BJ (cell line): ENCODE data around the gene SLC51B. TPM values are rescaled to one million over a fixed set of nuclear protein-coding genes. Genes with fewer than 3 reads are reported as not detected.

Experiments used
- CTCF ChIA-PET: fragments of 350-600 bp; formaldehyde crosslinking; extraction: SDS; loops from one replicate; lab custom pipeline; 2021; ENCODE audit warnings: antibody characterized with exemption, inconsistent platforms; lab: Yijun Ruan, JAX
- POLR2A ChIA-PET: fragments of 300-600 bp; sonication (Branson Sonifier 250); formaldehyde crosslinking; extraction: SDS; loops from one replicate; lab custom pipeline; 2021; ENCODE audit warnings: antibody characterized with exemption; lab: Charles Lee
- DNase-seq: peaks from one replicate; pipeline ENCODE4 v3.0.0-alpha.2; 2011; ENCODE audit warnings: low read depth
- H3K27me3 ChIP-seq: 2 replicates; pipeline ENCODE4 v1.6.0; 2011; ENCODE audit warnings: low read length; ENCODE audit not compliant: control insufficient read depth, insufficient read depth
- H3K36me3 ChIP-seq: 2 replicates; pipeline ENCODE4 v1.5.1; 2011; ENCODE audit warnings: low read length; ENCODE audit not compliant: control insufficient read depth, insufficient read depth
- H3K4me3 ChIP-seq: 2 replicates; pipeline ENCODE4 v1.5.1; 2011; ENCODE audit warnings: low read depth, mild to moderate bottlenecking, control low read depth, low read length
- polyA minus RNA-seq: library from RNA; depleted of rRNA, polyadenylated mRNA; stranded (reverse); fragments of >200 nt; gene quantifications from 2 replicates; pipeline ENCODE4 v1.2.3, GENCODE V29; 2011; rRNA and poly(A)+ RNA removed
- polyA plus RNA-seq: library from polyadenylated mRNA; depleted of rRNA; stranded (reverse); fragments of >200 nt; gene quantifications from 2 replicates; pipeline ENCODE4 v1.2.3, GENCODE V29; 2011; rRNA removed
- TF ChIP-seq, protein P1 (sequence below): IDR thresholded peaks from 2 replicates; pipeline ENCODE4 v1.5.1; 2011; ENCODE audit warnings: low read depth, mild to moderate bottlenecking, control low read depth, inconsistent platforms, low read length, moderate library complexity; ENCODE audit not compliant: insufficient read depth

SLC51B gene
- not detected in 2 replicates for polyA plus RNA-seq
- polyA minus RNA-seq = not detected in 2 replicates

DNA sequence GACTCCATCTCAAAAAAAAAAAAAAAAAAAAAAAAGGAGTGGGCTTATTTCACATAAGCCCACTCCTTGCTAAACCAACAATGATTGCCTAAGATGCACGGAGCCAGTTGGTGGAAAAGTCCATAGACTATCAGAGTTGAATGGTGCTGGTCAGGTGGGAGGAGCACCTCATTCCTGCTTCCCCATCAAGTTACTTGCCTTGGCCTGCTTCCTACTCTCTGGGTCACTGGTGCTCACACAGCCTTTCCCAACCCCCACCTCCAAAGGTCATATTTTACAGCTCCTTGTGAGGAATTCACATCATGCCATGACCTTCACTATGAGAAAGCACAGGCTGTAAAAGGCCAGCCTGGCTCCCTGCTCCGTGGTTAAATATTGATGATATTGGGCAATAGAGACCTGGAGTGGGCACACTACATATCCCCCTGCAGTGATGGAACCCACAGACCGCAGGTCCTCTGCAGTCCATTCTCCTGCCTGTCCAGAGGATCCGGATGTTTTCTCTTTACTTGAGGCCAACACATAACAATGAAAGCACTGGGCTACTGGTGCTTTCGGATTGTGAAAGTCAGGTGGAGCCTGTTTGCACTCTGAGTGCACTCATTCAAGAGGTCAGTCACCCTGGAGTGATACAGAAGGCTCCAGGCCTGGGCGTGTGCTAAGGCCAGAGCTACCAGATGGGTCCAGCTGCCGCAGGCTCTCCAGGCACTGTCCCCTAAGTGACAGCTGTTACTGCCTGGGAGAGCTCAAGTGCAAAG is at the start of gene SLC51B:
Gene SLC51B (plus strand): TSS at position 664 of the 758 bp plus-strand sequence. CDS start 4,618 bp downstream, outside the sequence.
- TF ChIP-seq, protein P1, sequence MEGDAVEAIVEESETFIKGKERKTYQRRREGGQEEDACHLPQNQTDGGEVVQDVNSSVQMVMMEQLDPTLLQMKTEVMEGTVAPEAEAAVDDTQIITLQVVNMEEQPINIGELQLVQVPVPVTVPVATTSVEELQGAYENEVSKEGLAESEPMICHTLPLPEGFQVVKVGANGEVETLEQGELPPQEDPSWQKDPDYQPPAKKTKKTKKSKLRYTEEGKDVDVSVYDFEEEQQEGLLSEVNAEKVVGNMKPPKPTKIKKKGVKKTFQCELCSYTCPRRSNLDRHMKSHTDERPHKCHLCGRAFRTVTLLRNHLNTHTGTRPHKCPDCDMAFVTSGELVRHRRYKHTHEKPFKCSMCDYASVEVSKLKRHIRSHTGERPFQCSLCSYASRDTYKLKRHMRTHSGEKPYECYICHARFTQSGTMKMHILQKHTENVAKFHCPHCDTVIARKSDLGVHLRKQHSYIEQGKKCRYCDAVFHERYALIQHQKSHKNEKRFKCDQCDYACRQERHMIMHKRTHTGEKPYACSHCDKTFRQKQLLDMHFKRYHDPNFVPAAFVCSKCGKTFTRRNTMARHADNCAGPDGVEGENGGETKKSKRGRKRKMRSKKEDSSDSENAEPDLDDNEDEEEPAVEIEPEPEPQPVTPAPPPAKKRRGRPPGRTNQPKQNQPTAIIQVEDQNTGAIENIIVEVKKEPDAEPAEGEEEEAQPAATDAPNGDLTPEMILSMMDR = no peak
- POLR2A ChIA-PET = no interaction called here
- CTCF ChIA-PET = interaction anchor here (0.9 to 4.4 kb wide), 4 partner anchors 9 to 38 kb away, joined by 3 to 31 read pairs (median 18); no protein-coding TSS in a partner anchor
- DNase-seq = no peak
- no peak within 1 kb of the TSS for H3K4me3 ChIP-seq
- no peaks in the 10 kb centered on the region for H3K36me3 ChIP-seq
- no peaks in the 10 kb centered on the region for H3K27me3 ChIP-seq

DNA sequence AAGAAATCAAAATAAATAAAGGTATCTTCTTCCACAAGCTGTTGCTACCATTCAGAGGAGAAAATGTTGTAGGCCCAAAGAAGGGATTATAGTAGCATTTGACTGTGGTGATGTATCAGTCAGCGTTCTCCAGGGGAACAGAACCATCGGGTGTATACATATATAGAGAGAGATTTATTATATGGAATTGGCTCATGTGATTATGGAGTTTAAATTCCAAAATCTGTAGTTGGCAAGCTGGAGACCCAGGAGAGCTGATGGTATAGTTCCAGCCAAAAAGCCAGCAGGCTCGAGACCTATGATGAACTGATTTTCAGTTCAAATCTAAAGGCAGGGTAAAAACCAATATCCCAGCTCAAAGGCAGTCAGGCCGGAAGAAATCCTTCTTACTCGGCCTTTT is 48.1 kb upstream of the SLC51B start:
- Histone ChIP-seq H3K4me3 (no peak overlapping the region), H3K36me3 (no peaks in the 10 kb centered on the region), H3K27me3 (no peaks in the 10 kb centered on the region)
- TF ChIP-seq, protein P1 = no peak
- ChIA-PET POLR2A (no interaction called here), CTCF (interaction anchor here (1.2 to 1.7 kb wide), 2 partner anchors 12 to 15 kb away, joined by 4 read pairs; no protein-coding TSS in a partner anchor)
- DNase-seq = no peak

DNA sequence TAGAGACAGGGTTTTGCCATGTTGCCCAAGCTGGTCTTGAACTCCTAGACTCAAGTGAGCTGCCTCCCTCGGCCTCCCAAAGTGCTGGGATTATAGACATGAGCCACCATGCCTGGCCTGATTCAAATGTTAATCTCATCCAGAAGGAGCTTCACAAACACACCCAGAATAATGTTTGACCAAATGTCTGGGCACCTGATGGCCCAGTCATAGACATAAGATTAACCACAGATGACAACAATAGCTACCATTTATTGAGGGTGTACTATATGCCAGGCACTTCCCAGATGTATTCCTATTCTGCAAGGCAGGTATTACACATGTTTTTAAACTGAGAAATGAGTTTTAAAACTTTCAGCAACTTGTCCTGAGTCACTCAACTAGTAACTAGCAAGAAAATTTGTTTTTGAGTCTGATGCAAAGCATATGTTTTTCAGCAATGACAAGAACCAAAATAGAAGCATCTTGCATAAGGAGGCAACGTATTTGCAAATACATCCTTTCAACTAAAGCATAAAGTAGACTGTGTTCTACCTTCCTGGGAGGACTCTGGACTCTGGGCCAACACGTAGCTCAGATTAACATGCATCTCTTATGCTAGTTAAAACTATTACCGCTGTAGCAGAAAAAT is 47.3 kb upstream of the SLC51B start:
- TF ChIP-seq, protein P1 = no peak
- no peaks in the 10 kb centered on the region for H3K27me3 ChIP-seq
- DNase-seq = no peak
- H3K36me3 ChIP-seq = no peaks in the 10 kb centered on the region
- CTCF ChIA-PET = interaction anchor here (0.7 to 1.7 kb wide), 3 partner anchors 11 to 14 kb away, joined by 4 to 6 read pairs (median 4); no protein-coding TSS in a partner anchor
- no peak overlapping the region for H3K4me3 ChIP-seq
- POLR2A ChIA-PET = no interaction called here

DNA sequence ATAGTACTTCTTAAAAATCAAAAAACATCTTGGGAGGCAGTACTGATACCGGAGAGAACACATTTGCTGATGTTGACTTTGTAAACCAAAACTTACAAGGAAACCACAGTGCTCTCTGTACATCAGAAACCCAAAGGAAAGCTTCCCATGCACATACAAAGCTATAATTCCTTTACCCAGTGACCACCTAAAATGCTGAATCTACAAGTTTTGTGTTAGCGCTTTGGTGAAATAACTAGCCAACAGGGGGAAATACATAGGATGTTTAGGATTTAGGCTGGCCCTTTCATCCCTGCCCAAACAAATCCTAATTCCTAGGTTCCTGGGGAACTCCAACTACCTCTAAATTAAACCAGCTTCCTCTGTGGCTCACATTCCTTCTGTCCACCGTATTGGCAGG is 40.2 kb upstream of the SLC51B start:
- Histone ChIP-seq H3K27me3 (no peaks in the 10 kb centered on the region), H3K36me3 (no peaks in the 10 kb centered on the region), H3K4me3 (no peak overlapping the region)
- CTCF ChIA-PET = interaction anchor here (1.2 kb wide), 1 partner anchor 21 kb away, joined by 3 read pairs; no protein-coding TSS in a partner anchor
- no peak for DNase-seq
- TF ChIP-seq, protein P1 = no peak
- POLR2A ChIA-PET = no interaction called here

DNA sequence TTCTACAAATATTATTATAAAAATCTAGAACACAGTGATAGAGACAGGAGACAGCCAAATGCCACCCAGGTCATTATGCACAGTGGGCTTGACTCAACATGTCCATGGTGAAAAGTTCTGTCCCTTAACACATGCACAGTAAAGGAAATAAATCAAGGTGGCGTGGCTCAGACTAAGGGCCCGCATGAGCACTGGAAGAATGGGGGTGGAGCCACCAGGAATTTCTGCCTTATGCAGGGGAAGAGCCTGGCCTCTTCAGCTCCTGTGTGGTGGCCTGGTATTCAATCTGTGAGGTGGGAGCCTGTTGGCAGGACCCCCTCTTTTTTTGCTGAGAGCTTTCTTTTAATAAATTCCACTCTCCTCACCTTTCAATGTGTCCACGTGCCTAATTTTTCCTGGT is 38.3 kb upstream of the SLC51B start:
- Histone ChIP-seq H3K4me3 (no peak overlapping the region), H3K36me3 (no peaks in the 10 kb centered on the region), H3K27me3 (no peaks in the 10 kb centered on the region)
- POLR2A ChIA-PET = no interaction called here
- no peak for DNase-seq
- TF ChIP-seq, protein P1 = no peak
- CTCF ChIA-PET = no interaction called here
